Parathyroid adenoma (tissue), 2 donors: ENCODE measurements around the gene DAB2IP.

Source experiments
- H2AFZ ChIP-seq: fragments of 300-600 bp; sonication (generic); one replicate; pipeline ENCODE4 v1.7.0; 2017; ENCODE audit warnings: antibody characterized with exemption, mild to moderate bottlenecking
- H3K27ac ChIP-seq: fragments of 300-600 bp; sonication (generic); one replicate; pipeline ENCODE4 v1.7.0; 2017
- H3K27me3 ChIP-seq: fragments of 300-600 bp; sonication (generic); one replicate; pipeline ENCODE4 v1.7.0; 2017; ENCODE audit warnings: low read length; ENCODE audit not compliant: control insufficient read depth, insufficient read depth
- H3K36me3 ChIP-seq: fragments of 300-600 bp; sonication (generic); one replicate; pipeline ENCODE4 v1.7.0; 2017; ENCODE audit warnings: low read length; ENCODE audit not compliant: control insufficient read depth, insufficient read depth
- H3K4me1 ChIP-seq: fragments of 300-600 bp; sonication (generic); one replicate; pipeline ENCODE4 v1.7.0; 2017; ENCODE audit warnings: control low read depth
- H3K4me2 ChIP-seq: fragments of 300-600 bp; sonication (generic); one replicate; pipeline ENCODE4 v1.7.0; 2017; ENCODE audit warnings: low read length
- H3K4me3 ChIP-seq: fragments of 300-600 bp; sonication (generic); one replicate; pipeline ENCODE4 v1.7.0; 2017; ENCODE audit warnings: low read depth, low read length
- H3K79me2 ChIP-seq: fragments of 300-600 bp; sonication (generic); one replicate; pipeline ENCODE4 v1.7.0; 2017; ENCODE audit warnings: control low read depth
- H3K9ac ChIP-seq: fragments of 300-600 bp; sonication (generic); one replicate; pipeline ENCODE4 v1.7.0; 2017; ENCODE audit warnings: mild to moderate bottlenecking
- H3K9me3 ChIP-seq: fragments of 300-600 bp; sonication (generic); one replicate; pipeline ENCODE4 v1.7.0; 2017; ENCODE audit warnings: low read length; ENCODE audit not compliant: control insufficient read depth
- CTCF ChIP-seq: fragments of 300-600 bp; sonication (generic); IDR thresholded peaks from one replicate; pipeline ENCODE4 v1.7.0; 2017; ENCODE audit warnings: antibody characterized with exemption, mild to moderate bottlenecking
- donor health status: primary hyperparathyroidism.

Gene DAB2IP

GRCh38 chr9:121742923-121743322, 91.5 kb downstream of the DAB2IP start:
- Histone ChIP-seq H3K27ac (peak overlapping the region; percentile 67), H3K4me1 (peaks cover 5% of the 10 kb centered on the region), H3K27me3 (no peaks in the 10 kb centered on the region), H3K36me3 (no peaks in the 10 kb centered on the region), H3K9ac (no peak overlapping the region), H3K79me2 (no peaks in the 10 kb centered on the region), H3K4me3 (peak overlapping the region; percentile 8), H3K4me2 (no peak overlapping the region), H2AFZ (no peak overlapping the region), H3K9me3 (no peaks in the 10 kb centered on the region)
- TF ChIP-seq CTCF: no peak

- H2AFZ ChIP-seq: peak overlapping the region; percentile 29
- H3K4me3 ChIP-seq: peak overlapping the region; percentile 8
- no peaks in the 10 kb centered on the region for H3K36me3 ChIP-seq
- peaks cover 5% of the 10 kb centered on the region for H3K4me1 ChIP-seq
- H3K9ac ChIP-seq: no peak overlapping the region
- TF ChIP-seq CTCF: peak; percentile 10
- H3K27me3 ChIP-seq: no peaks in the 10 kb centered on the region
- peak overlapping the region; percentile 67 for H3K27ac ChIP-seq
- H3K4me2 ChIP-seq: peak overlapping the region; percentile 32
- no peaks in the 10 kb centered on the region for H3K9me3 ChIP-seq
- H3K79me2 ChIP-seq: no peaks in the 10 kb centered on the region
These were observed 92.1 kb downstream of the DAB2IP start for GRCh38 chr9:121743441-121744001.

GRCh38 chr9:121744002-121744686, 92.7 kb downstream of the DAB2IP start:
- H3K9me3 ChIP-seq: no peaks in the 10 kb centered on the region
- no peak overlapping the region for H3K4me3 ChIP-seq
- H3K4me2 ChIP-seq: peak overlapping the region; percentile 21
- peak overlapping the region; percentile 67 for H3K27ac ChIP-seq
- peaks cover 5% of the 10 kb centered on the region for H3K4me1 ChIP-seq
- H3K9ac ChIP-seq: no peak overlapping the region
- no peaks in the 10 kb centered on the region for H3K27me3 ChIP-seq
- H3K79me2 ChIP-seq: no peaks in the 10 kb centered on the region
- no peaks in the 10 kb centered on the region for H3K36me3 ChIP-seq
- peak overlapping the region; percentile 29 for H2AFZ ChIP-seq
- peak; percentile 51 for TF ChIP-seq CTCF

- Histone ChIP-seq H2AFZ (no peak overlapping the region), H3K27me3 (no peaks in the 10 kb centered on the region), H3K4me1 (peaks cover 5% of the 10 kb centered on the region), H3K9me3 (no peaks in the 10 kb centered on the region), H3K9ac (no peak overlapping the region), H3K27ac (no peak overlapping the region), H3K36me3 (no peaks in the 10 kb centered on the region), H3K4me2 (no peak overlapping the region), H3K79me2 (peaks cover 3% of the 10 kb centered on the region), H3K4me3 (no peak overlapping the region)
- TF ChIP-seq CTCF: no peak
These were observed 93.4 kb downstream of the DAB2IP start for GRCh38 chr9:121744687-121745395.
